ENCODE data around the gene CYP4B1. TPM values are rescaled to one million over a fixed set of nuclear protein-coding genes. Genes with fewer than 3 reads are reported as not detected.

CYP4B1 gene
- total and polyA plus RNA-seq, 2 donors: 1.1 to 26.5 TPM

- Histone ChIP-seq H3K4me3 (ENCODE audit: low read length in 2 of 2) (no peak overlapping the region), H3K4me1 (ENCODE audit: control insufficient read depth in 2 of 2, insufficient read depth in 2 of 2, low read length in 2 of 2) (no peaks in the 10 kb centered on the region)
- 82% methylated on average over 2 of the region's 2 CpGs for WGBS
Measured at GRCh38 chr1:46804027-46804889, 5.4 kb downstream of the CYP4B1 start.

DNA sequence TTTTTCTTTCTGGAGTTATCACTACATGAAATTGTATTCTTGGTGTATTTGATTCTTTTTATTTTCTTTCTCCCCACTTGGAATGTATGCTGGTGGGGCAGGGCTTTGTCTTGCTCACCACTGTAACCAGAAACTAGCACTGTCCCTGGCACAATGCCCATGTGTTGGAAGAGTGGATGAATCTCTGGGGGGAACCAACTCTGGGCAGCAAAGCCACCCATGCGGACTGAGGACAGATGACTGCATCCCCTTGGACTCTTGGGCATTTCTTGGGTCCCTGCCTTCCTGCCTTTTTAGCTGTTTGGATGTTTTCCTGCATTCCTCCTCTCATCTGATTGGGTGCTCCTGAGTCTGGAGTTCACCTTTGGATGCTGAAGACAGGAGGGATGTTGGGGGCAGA lies 6.1 kb downstream of the CYP4B1 start:
- Histone ChIP-seq H3K4me1 (ENCODE audit: control insufficient read depth in 2 of 2, insufficient read depth in 2 of 2, low read length in 2 of 2) (no peaks in the 10 kb centered on the region), H3K27ac (ENCODE audit: low read depth in 1 of 2, low read length in 1 of 2) (no peak overlapping the region), H3K36me3 (ENCODE audit: control insufficient read depth in 2 of 2, insufficient read depth in 2 of 2, low read length in 1 of 2) (no peaks in the 10 kb centered on the region), H3K4me3 (ENCODE audit: low read length in 2 of 2) (no peak overlapping the region), H3K9me3 (ENCODE audit: control insufficient read depth in 2 of 2, insufficient read depth in 1 of 2, low read length in 1 of 2) (no peaks in the 10 kb centered on the region), H3K27me3 (ENCODE audit: control insufficient read depth in 2 of 2, insufficient read depth in 1 of 2, low read length in 1 of 2) (no peaks in the 10 kb centered on the region)
- DNase-seq (ENCODE audit: low read depth in 6 of 9, low spot score in 9 of 9): no peak
- 97% methylated on average over 1 of the region's 1 CpG for WGBS

More at GRCh38 chr1:46804027-46804889, 5.4 kb downstream of the CYP4B1 start:
- H3K27me3 ChIP-seq (ENCODE audit: control insufficient read depth in 2 of 2, insufficient read depth in 1 of 2, low read length in 1 of 2): no peaks in the 10 kb centered on the region
- peak overlapping the region in 1 of 2 donors; percentile 49 for H3K27ac ChIP-seq (ENCODE audit: low read depth in 1 of 2, low read length in 1 of 2)
- H3K36me3 ChIP-seq (ENCODE audit: control insufficient read depth in 2 of 2, insufficient read depth in 2 of 2, low read length in 1 of 2): no peaks in the 10 kb centered on the region
- no peak for DNase-seq (ENCODE audit: low read depth in 6 of 9, low spot score in 9 of 9)
- no peaks in the 10 kb centered on the region for H3K9me3 ChIP-seq (ENCODE audit: control insufficient read depth in 2 of 2, insufficient read depth in 1 of 2, low read length in 1 of 2)

DNA sequence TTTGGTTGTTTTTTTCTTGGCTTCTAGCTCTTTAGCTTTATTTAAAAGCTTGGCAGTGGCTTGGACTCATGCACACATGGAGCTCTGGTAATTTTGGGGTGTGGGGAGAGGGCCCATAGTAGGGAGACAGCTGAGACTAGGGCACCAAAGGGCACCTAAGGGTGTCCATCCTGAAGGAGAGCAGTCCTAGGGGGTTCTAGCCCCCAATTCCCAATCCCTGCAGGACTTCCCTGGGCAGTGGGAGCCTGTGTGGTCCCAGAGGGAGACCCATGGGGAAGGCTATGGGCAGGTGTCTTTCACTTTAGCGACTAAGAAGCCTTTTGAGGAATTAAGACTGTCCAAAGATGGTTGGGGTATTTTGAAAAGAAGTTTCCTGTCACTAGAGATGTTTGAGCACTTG lies 6.9 kb downstream of the CYP4B1 start:
- no peak overlapping the region for H3K27ac ChIP-seq (ENCODE audit: low read depth in 1 of 2, low read length in 1 of 2)
- H3K4me1 ChIP-seq (ENCODE audit: control insufficient read depth in 2 of 2, insufficient read depth in 2 of 2, low read length in 2 of 2): no peaks in the 10 kb centered on the region
- no peaks in the 10 kb centered on the region for H3K27me3 ChIP-seq (ENCODE audit: control insufficient read depth in 2 of 2, insufficient read depth in 1 of 2, low read length in 1 of 2)
- no peaks in the 10 kb centered on the region for H3K36me3 ChIP-seq (ENCODE audit: control insufficient read depth in 2 of 2, insufficient read depth in 2 of 2, low read length in 1 of 2)
- no peaks in the 10 kb centered on the region for H3K9me3 ChIP-seq (ENCODE audit: control insufficient read depth in 2 of 2, insufficient read depth in 1 of 2, low read length in 1 of 2)
- WGBS: 92% methylated on average over 1 of the region's 1 CpG
- no peak for DNase-seq (ENCODE audit: low read depth in 6 of 9, low spot score in 9 of 9)
- H3K4me3 ChIP-seq (ENCODE audit: low read length in 2 of 2): no peak overlapping the region

- Histone ChIP-seq H3K9me3 (ENCODE audit: control insufficient read depth in 2 of 2, insufficient read depth in 1 of 2, low read length in 1 of 2) (no peaks in the 10 kb centered on the region), H3K4me3 (ENCODE audit: low read length in 2 of 2) (no peak overlapping the region), H3K27me3 (ENCODE audit: control insufficient read depth in 2 of 2, insufficient read depth in 1 of 2, low read length in 1 of 2) (no peaks in the 10 kb centered on the region), H3K36me3 (ENCODE audit: control insufficient read depth in 2 of 2, insufficient read depth in 2 of 2, low read length in 1 of 2) (no peaks in the 10 kb centered on the region), H3K27ac (ENCODE audit: low read depth in 1 of 2, low read length in 1 of 2) (no peak overlapping the region), H3K4me1 (ENCODE audit: control insufficient read depth in 2 of 2, insufficient read depth in 2 of 2, low read length in 2 of 2) (no peaks in the 10 kb centered on the region)
- DNase-seq (ENCODE audit: low read depth in 6 of 9, low spot score in 9 of 9): no peak
- WGBS: 58% methylated on average over 13 of the region's 13 CpGs
Measured at GRCh38 chr1:46806196-46807020, 7.6 kb downstream of the CYP4B1 start.

DNA sequence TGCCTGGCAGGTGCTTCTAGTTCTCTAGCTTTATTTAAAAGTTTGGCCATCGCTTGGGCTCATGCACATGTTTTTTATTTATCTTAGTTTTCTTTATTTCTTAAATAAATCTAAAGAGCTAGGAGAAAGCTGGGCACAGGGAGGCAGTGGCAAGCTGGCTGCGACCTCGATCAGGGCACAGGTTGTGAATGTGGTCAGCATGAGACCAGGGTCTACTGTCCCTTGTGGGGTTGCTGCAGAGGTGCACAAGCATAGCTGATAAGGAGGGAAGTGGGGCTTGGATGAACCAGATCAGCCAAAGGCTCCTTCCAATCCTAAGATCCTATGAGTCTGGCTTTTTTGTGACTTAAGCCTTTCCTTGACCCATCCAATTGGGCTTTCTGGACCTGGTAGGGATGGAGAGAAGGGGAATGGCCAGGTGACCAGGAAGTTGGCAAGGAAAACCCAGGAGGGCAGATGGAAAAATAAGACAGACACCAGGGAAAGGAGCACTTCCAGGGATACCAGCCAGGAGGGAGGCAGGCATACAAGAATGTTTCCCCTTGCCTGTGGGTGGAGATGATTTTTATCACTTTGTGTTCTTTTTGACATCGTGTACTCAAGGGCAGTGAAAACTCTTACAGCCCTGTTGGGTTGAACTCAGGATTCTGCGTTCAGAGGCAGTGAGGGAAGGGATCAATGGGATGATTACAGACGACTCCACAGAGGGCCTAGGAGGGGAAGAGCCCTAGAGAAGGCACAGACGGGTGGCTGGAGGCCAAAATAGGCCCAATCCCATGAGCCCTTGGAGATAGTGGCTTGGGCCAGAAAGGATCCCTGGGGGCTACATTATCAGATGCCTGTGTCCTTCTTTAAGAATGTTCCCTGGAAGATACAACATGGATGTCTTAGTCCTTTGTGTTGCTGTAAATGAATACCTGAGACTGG lies 8.5 kb downstream of the CYP4B1 start:
- WGBS: 86% methylated on average over 7 of the region's 7 CpGs
- Histone ChIP-seq H3K27me3 (ENCODE audit: control insufficient read depth in 2 of 2, insufficient read depth in 1 of 2, low read length in 1 of 2) (no peaks in the 10 kb centered on the region), H3K27ac (ENCODE audit: low read depth in 1 of 2, low read length in 1 of 2) (no peak overlapping the region), H3K4me3 (ENCODE audit: low read length in 2 of 2) (no peak overlapping the region), H3K36me3 (ENCODE audit: control insufficient read depth in 2 of 2, insufficient read depth in 2 of 2, low read length in 1 of 2) (no peaks in the 10 kb centered on the region), H3K4me1 (ENCODE audit: control insufficient read depth in 2 of 2, insufficient read depth in 2 of 2, low read length in 2 of 2) (no peaks in the 10 kb centered on the region), H3K9me3 (ENCODE audit: control insufficient read depth in 2 of 2, insufficient read depth in 1 of 2, low read length in 1 of 2) (no peaks in the 10 kb centered on the region)
- DNase-seq (ENCODE audit: low read depth in 6 of 9, low spot score in 9 of 9): no peak

DNA sequence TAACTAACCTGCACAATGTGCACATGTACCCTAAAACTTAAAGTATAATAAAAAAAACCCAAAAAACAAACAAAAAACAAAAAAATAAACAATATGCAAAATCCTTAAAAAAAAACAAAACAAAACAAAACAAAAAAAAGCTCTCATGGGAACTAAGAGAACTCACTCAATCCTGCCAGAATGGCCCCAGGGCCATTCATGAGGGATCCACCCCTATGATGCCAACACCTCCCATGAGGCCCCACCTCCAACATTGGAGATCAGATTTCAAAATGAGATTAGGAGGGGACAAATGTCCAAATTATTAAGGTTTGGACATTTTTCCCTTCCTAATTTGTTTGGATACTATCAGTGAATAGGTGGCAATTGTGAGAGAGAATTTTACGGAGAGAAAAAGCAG lies 10.2 kb downstream of the CYP4B1 start:
- no peaks in the 10 kb centered on the region for H3K36me3 ChIP-seq (ENCODE audit: control insufficient read depth in 2 of 2, insufficient read depth in 2 of 2, low read length in 1 of 2)

GRCh38 chr1:46809904-46810303 lies 11.1 kb downstream of the CYP4B1 start:
- Histone ChIP-seq H3K27me3 (ENCODE audit: control insufficient read depth in 2 of 2, insufficient read depth in 1 of 2, low read length in 1 of 2) (no peaks in the 10 kb centered on the region), H3K36me3 (ENCODE audit: control insufficient read depth in 2 of 2, insufficient read depth in 2 of 2, low read length in 1 of 2) (no peaks in the 10 kb centered on the region), H3K4me3 (ENCODE audit: low read length in 2 of 2) (no peak overlapping the region), H3K4me1 (ENCODE audit: control insufficient read depth in 2 of 2, insufficient read depth in 2 of 2, low read length in 2 of 2) (no peaks in the 10 kb centered on the region), H3K9me3 (ENCODE audit: control insufficient read depth in 2 of 2, insufficient read depth in 1 of 2, low read length in 1 of 2) (no peaks in the 10 kb centered on the region), H3K27ac (ENCODE audit: low read depth in 1 of 2, low read length in 1 of 2) (no peak overlapping the region)
- DNase-seq (ENCODE audit: low read depth in 6 of 9, low spot score in 9 of 9): no peak
- WGBS: 95% methylated on average over 3 of the region's 3 CpGs

More for the DNA sequence above, 10.2 kb downstream of the CYP4B1 start:
- Histone ChIP-seq H3K27ac (ENCODE audit: low read depth in 1 of 2, low read length in 1 of 2) (no peak overlapping the region), H3K9me3 (ENCODE audit: control insufficient read depth in 2 of 2, insufficient read depth in 1 of 2, low read length in 1 of 2) (no peaks in the 10 kb centered on the region), H3K27me3 (ENCODE audit: control insufficient read depth in 2 of 2, insufficient read depth in 1 of 2, low read length in 1 of 2) (no peaks in the 10 kb centered on the region), H3K4me1 (ENCODE audit: control insufficient read depth in 2 of 2, insufficient read depth in 2 of 2, low read length in 2 of 2) (no peaks in the 10 kb centered on the region), H3K4me3 (ENCODE audit: low read length in 2 of 2) (no peak overlapping the region)
- WGBS: 90% methylated on average over 1 of the region's 1 CpG
- DNase-seq (ENCODE audit: low read depth in 6 of 9, low spot score in 9 of 9): no peak

DNA sequence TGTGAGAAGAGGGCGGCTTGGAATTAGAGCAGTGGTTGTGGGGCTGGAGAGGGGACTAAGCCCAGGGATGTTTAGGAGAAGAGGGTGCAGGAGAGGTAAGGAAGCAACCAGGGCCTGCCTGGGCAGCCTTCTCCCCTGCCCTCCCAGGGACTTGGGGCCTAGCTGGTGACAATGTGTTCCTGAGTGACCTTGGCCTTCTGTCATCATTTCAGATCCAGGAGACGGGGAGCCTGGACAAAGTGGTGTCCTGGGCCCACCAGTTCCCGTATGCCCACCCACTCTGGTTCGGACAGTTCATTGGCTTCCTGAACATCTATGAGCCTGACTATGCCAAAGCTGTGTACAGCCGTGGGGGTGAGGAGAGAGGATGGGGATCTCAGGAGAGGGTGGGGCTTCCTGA lies 11.8 kb downstream of the CYP4B1 start:
- Histone ChIP-seq H3K9me3 (ENCODE audit: control insufficient read depth in 2 of 2, insufficient read depth in 1 of 2, low read length in 1 of 2) (no peaks in the 10 kb centered on the region), H3K4me3 (ENCODE audit: low read length in 2 of 2) (no peak overlapping the region), H3K27me3 (ENCODE audit: control insufficient read depth in 2 of 2, insufficient read depth in 1 of 2, low read length in 1 of 2) (no peaks in the 10 kb centered on the region), H3K27ac (ENCODE audit: low read depth in 1 of 2, low read length in 1 of 2) (no peak overlapping the region), H3K4me1 (ENCODE audit: control insufficient read depth in 2 of 2, insufficient read depth in 2 of 2, low read length in 2 of 2) (no peaks in the 10 kb centered on the region), H3K36me3 (ENCODE audit: control insufficient read depth in 2 of 2, insufficient read depth in 2 of 2, low read length in 1 of 2) (no peaks in the 10 kb centered on the region)
- DNase-seq (ENCODE audit: low read depth in 6 of 9, low spot score in 9 of 9): no peak
- 92% methylated on average over 5 of the region's 5 CpGs for WGBS

All from thymus (tissue), 11 donors.